ENCODE results near the gene XRCC5.

DNA sequence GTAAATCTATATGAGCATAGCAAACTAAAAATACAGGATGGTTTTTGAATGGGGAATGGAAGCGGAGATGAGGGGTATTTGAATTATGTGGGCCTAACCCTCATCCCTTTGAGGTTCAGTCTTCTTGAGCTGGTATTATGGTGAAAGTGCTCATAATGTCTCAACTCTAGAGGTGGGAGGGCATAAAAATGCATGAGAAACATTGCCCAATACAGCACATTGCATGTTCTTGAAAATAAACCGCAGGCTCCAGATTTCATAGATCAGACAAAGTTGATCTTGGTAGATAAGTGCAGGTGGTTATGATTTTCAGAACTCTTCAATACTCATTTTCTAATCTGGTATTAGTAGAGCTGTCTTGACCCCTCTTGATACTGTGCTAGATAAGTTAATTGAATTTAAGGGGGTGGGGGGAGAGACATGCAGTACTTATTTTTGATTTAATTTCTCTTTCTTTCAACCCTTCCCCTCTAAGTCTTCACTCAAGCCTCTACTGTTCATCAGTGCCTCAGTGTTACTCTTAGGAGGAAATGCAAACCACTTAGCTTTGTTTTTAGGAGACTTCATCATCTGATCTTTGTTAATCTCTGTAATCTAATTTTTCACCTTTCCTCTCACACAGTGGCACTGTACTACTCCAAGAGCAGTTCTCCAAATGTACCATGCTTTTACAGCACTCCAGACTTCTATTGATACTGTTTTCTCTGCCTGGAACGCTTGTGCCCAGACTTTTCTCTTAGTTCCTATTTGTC lies 22.2 kb downstream of the XRCC5 start:
- no peak for TF ChIP-seq ZBTB20 (tag by site-specific recombination; IDR thresholded peaks at IDR 0.05)
- TF ChIP-seq, protein P1, sequence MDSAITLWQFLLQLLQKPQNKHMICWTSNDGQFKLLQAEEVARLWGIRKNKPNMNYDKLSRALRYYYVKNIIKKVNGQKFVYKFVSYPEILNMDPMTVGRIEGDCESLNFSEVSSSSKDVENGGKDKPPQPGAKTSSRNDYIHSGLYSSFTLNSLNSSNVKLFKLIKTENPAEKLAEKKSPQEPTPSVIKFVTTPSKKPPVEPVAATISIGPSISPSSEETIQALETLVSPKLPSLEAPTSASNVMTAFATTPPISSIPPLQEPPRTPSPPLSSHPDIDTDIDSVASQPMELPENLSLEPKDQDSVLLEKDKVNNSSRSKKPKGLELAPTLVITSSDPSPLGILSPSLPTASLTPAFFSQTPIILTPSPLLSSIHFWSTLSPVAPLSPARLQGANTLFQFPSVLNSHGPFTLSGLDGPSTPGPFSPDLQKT (IDR thresholded peaks at IDR 0.05; ENCODE audit: borderline replicate concordance, low read depth, low read length) = no peak
- TF ChIP-seq ZNF658 (tag by site-specific recombination; IDR thresholded peaks at IDR 0.05) = no peak
- no peak for TF ChIP-seq ZNF639 (tag by site-specific recombination; IDR thresholded peaks at IDR 0.05)
- no peak for TF ChIP-seq CTCF (tag by site-specific recombination; IDR thresholded peaks at IDR 0.05)
- TF ChIP-seq ZNF121 (tag by site-specific recombination; IDR thresholded peaks at IDR 0.05) = no peak
- no peak for TF ChIP-seq ZNF600 (tag by site-specific recombination; IDR thresholded peaks at IDR 0.05)
- TF ChIP-seq ZNF138 (tag by site-specific recombination; IDR thresholded peaks at IDR 0.05; ENCODE audit: borderline replicate concordance) = no peak
- no peak for TF ChIP-seq TRIM28 (IDR thresholded peaks at IDR 0.05; ENCODE audit: borderline replicate concordance, low read length)
- no peak for TF ChIP-seq ZNF184 (tag by site-specific recombination; IDR thresholded peaks at IDR 0.05)
- TF ChIP-seq SALL2 (tag by site-specific recombination; IDR thresholded peaks at IDR 0.05; ENCODE audit: borderline replicate concordance) = no peak
- no peak for TF ChIP-seq ZNF433 (tag by site-specific recombination; IDR thresholded peaks at IDR 0.05; ENCODE audit: low read depth)

All from HEK293 (cell line).